IPS-NIHi7 (cell line): ENCODE data around the gene BTG4.

Source experiments
- DNase-seq: peaks from one replicate; pipeline ENCODE4 v3.0.0; 2012; ENCODE audit warnings: mixed read lengths; ENCODE audit errors: extremely low spot score

Gene BTG4

DNA sequence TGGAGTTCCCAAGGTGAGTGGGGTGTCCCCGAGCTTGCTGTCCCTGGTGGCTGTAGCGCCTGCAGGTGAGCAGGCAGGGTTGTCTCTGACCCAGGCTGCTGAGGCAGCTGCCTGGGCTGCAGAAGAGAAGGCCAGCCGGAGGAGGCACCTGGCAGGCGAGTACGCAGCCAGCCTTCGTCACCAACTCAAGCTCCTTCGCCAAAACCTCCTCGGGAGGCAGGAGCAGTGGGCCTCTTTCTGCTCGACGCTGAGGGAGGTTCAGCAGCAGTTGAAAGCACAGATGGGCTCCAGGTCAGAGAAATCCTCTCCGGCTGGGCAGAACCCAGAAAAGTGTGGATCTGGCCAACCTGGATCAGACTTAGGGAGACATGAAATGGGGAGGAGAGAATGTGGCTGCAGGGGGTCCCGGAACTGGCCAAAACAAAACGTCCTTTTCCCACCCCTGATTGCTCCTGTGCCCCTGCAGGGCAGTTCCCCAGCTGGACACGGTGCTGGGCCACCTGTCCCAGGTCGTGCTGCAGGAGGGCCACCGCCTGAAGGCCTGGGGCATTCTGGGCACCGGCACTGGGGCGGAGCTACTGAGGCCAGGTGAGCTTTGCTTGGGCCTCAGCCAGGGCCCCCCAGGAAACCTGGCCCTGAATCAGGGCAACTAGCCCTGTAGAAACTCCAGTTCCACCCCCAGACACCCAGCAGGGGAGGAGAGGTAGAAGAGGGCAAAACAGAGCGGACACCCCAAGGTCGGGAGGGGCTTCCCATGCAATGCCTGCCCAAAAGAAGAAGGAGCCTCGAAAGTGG, 56.7 kb downstream of the BTG4 start:
- DNase-seq: no peak

DNA sequence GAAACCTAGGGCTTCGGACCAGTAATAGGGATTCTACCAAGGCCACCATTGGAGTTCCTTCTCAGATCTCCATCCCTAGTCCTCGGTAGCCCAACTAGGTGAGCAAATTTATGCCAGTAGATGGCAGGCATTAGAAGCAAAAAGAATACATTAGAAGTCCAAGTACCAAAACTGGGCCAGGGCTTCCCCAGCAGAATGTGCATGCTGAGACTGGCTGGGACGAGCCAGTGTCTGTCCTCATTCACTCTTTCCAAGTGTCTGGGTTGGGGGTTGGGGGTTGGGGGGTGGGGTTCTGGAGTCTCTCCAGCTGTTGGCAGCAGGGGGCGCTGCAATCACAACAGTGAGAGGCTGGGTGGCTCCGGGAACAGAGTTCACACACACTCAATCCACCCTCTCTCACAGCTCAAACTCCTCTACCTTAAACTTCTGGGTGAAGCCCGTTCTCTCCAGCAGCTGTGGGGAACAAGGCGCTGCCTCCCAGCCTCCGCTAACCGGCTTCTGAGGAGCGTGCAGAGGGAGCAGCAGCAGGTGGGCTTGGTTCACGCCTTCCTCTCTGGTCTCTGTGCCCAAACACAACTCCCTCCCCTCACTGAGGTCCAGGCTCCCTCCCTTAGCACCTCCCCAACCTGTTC, 57.5 kb downstream of the BTG4 start:
- peak; percentile 88 for DNase-seq

DNA sequence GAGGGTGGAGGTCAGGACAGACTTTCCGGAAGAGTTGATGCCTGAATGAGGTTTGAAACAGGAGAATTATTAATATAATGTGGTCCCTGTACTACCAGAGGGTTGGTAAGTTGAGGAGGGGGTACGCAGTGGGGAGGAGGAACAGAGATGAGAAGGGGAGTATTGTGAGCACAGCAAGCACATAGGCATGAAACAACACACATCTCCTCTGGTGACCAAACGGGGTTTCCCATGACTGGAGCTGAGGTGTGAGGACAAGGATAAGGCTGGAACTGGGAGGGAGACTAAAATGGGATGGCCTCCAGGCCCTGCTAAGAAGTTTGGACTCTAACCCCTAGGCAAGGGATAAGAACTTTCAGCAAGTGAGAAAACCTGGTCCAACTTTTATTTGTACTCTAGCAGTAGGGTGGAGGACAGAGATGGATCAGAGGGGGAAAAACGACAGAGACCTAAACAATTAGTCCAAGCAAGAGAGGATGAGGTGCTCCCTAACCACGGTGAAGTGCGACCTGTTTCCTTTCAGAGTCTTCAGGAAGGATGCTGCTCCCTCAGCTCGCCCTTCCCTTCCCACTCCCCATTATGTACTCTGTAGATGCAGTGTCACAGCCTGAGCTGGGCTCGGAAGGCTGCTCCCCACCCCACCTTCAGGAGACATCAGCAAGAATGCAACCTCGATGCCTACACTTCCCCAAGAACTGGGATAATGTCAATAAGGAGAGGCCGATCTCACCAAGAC, 59.2 kb downstream of the BTG4 start:
- DNase-seq: no peak

DNA sequence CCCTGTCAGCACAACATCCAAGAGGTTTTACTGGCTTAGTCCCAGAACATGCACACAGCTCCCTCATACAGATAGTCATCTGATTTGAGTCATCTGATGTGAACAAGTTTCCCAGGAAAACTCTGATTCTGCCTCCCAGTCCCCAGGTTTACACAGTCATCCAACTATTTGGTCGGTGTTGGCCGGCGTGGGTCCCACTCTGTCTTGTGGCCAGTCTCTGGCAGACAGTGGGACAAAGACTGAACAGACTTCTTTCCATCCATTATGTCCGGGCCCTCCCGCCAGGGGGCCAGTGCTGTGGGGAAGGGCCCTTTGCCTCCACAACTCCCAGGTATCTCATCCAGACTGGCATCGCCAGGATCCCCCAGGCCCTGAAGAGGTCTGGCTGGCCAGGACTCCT, 60.0 kb downstream of the BTG4 start:
- DNase-seq: no peak

DNA sequence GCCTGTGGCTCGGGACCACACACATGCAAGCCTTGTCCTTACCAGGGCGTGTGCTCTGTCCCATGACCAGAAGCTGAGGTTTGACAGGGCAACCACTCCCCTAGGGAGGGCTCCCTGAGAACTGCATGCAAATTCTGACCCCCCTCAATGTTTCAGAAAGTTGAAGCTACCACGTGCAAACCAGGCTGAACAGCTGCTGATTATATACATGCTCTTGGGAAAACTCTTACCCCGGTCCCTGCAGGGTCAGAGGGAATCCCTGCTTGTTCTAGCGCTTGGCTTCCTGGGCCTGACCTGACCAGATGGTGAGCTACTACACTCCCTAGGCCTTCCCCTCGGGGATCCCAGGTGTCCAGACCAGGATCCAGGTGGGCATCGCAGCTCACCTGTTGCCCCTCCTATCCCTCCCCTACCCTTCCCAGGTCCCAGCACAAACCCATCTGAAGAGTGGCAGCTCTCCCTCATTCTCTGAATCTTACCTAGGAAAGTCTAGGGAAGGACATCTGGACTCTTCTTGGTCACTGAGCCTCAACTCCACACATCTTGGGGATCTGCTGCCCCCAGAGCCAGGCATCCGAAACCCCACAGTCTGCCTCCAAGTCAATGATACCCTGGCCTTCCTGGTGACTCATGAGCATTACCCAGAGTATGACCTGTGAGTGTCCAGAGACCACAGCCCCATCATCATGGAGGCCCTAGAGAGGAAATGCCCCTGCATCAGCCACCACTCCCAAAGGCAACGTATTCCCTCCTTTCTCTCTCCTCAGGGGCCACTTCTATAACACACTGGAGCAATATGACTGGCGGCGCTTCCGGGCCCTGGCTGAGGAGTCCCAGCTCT, 61.5 kb downstream of the BTG4 start:
- DNase-seq: no peak

DNA sequence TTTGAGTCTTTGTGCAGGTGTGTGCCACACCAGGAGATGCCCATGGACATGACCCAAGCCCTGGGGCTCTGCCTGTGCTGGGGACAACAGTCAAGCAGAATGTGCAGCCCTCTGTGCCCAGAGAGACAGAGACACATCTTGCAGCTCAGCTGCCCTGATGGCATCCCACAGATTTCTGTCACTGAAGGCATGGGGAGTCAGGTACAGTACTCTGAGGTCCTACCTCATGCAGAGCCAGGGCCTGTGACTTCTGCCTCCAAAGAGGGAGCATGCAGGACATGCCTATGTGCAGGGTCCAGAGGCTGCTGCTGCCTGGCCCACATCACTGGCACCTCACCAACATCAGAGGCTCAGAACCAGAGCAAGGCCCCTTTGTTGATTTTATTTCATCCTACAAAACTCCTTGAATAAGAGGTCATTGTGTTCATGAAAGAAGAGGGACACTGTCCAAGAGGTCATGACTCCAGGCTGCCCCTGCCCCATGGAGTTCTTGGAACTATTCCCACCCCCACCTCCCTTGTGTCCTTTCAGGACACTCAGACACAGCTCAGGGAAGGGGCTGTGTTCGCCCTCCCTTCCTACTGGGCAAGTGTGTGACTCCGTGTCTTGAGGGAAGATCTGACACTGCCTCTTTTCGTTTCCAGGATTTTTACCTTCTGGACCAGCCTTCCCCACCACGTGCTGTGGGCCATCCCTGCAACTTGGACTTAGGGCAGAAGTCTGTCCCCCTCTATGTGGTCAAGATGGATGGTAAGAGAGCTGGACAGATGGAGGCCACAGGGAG, 62.3 kb downstream of the BTG4 start:
- DNase-seq: no peak

DNA sequence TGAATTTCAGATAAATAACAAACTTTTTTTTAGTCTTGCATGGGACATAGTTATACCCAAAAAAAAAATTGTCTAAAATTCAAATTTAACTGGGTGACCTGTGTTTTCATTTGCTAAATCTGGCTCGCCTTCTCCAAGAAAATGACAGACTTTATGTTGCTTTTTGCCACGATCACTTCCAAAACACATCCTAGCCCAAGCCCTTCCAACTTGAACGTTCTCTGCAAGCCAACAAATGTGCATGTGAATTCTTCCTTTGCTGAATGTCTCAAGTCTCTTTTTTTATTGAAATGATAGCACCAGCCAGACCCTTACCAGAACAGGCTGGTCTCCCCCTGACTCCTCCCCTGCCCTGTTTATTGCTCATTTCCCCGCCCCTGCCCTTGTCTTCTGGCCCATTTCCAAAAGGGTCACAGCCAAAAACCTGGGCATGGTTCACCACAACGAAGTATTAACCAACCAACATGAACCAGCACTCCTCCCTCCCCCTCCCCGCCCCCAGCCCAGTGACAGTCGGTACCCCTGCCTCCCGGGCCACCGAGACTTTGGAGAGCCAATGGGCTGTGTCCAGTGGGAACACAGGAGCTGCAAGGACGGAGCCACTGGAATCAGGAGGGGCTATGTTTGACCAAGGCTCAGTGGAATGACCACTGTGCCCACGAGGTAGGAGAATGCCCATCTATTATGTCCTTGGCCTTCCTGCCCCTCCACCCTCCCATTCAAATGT, 63.2 kb downstream of the BTG4 start:
- no peak for DNase-seq

DNA sequence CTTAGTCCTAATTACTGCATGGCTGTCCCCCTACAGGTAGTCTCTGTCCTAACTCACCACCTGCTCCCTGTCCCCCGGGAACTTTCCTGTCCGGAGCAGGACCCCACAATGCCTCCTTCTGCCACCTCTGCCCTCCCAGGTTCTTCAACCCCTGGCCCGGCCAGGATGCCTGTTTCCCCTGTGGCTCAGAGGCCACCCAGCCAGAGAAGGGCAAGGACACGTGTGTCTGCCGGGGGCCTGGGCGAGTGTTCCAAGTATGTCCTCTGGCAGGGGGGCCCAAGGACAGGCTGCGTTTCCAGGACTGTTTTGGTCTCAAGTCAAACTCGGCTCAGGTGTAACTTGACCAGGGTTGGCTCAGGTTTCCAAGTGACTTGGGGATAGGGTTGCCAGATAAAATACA, 63.8 kb downstream of the BTG4 start:
- DNase-seq: no peak

DNA sequence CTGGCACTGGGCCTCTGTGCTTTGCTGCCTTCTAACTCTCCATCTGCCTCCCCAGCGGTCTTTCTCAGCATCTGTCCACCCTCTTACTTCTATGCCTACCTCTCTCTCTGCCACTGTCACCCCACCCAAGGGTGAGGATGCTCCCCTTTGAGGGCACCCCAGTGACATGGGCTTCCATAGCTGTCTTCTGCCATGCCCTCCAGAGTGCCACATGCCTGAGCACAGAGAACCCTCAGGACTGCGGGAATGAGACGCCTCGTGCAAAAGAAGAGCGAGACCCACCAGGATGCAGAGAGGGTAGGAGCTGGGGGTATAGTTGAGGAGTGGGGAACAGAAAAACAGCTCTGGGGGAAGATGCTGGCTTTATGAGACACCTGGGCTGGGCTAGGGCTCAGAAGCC, 64.3 kb downstream of the BTG4 start:
- no peak for DNase-seq

DNA sequence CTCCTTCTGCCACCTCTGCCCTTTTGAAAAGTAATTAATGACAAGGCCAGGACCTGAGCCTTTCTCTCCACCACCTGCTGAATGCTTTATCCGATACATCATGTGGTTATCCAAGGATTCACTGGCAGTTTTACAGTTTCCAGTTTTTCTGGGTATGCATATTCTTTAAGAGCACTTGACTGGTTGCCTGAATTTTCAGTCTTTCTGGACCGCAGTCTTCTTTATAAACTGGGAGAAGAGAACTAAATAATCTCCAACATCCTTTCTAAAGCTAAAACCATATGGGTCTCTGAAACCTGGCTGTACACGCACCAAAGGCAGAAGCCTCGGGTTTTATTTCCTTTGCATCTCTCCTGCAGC, 65.1 kb downstream of the BTG4 start:
- no peak for DNase-seq

DNA sequence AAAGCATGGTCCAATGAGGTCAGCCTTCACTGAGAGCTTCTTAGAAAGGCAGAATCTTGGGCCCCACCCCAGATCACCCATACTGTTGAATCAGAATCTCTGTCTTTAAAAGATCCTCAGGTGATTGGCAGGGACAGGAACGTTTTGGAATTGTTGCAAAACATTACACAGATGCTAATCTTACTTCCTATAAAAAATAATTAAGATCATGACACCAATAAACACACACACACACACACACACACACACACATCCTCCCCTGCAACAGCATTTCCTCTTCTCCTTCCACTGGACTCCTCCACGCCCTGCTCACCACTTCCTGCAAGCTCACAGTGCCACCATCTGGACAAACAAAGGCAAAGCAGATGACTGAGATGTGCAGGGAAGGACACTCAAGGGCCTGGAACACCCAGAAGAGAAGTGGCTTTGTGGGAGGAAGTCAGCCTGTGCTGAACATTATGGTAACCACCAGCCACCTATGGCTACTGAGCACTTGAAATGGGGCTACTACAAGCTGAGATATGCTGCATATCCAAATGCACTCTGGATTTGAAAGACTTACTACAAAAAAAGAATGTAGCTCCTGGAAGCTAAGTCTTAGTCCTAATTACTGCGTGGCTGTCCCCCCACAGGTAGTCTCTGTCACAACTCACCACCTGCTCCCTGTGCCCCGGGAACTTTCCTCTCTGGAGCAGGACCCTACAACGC, 65.6 kb downstream of the BTG4 start:
- peak; percentile 92 for DNase-seq

DNA sequence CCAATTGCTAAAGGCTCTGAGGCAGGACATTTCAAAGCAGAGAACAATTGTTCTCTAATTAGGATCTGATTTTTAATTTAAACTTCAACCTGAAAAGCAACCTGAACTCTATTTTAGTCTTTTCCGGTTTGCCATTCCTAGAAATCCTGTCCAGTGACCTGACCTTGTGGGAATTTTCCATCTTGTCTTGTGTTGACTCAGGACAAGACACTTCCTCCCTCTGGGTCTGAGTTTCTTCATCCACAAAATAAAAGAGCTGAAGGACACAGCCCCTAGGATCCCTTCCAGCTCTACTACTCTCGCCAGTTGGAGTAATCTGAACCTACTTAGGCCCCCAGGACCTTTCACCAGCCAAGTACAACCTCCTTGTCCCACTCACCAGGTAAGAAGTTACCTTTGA, 66.6 kb downstream of the BTG4 start:
- DNase-seq: no peak
